ENCODE data around the gene ADAM30. TPM values are rescaled to one million over a fixed set of nuclear protein-coding genes. Genes with fewer than 3 reads are reported as not detected.

The ADAM30 gene
- total RNA-seq, 1 donor = not detected

DNA sequence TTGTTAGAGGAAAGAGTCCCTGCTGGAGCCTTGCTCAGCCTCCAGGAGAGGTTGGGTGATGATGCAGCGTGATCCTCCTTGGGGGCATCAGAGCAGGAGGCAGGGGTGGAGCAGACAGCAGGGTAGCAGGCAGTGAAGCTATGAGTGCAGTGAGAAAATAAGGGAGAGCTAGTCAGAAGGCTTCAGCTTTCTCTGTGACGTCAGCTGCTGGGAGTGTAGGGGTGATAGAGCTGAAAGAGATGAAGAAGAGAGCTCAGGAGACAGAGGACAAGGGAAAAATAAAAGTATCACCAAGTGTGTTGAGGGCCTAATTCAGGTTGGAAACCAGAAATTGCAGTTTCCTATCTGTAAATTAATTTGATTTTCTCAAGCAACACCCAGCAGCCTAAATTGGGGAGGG, 2.2 kb upstream of the ADAM30 start:
- no peak overlapping the region for H3K4me3 ChIP-seq (ENCODE audit: low read depth, low read length)
- no peak for DNase-seq (ENCODE audit: low read depth)
- no peak for TF ChIP-seq CTCF (IDR thresholded peaks at IDR 0.05; ENCODE audit: insufficient read depth, low read length)

- DNase-seq (ENCODE audit: low read depth) = no peak
- no peak overlapping the region for H3K4me3 ChIP-seq (ENCODE audit: low read depth, low read length)
- no peak for TF ChIP-seq CTCF (IDR thresholded peaks at IDR 0.05; ENCODE audit: insufficient read depth, low read length)
Measured at GRCh38 chr1:119895102-119895501, 1.2 kb downstream of the ADAM30 start.

DNA sequence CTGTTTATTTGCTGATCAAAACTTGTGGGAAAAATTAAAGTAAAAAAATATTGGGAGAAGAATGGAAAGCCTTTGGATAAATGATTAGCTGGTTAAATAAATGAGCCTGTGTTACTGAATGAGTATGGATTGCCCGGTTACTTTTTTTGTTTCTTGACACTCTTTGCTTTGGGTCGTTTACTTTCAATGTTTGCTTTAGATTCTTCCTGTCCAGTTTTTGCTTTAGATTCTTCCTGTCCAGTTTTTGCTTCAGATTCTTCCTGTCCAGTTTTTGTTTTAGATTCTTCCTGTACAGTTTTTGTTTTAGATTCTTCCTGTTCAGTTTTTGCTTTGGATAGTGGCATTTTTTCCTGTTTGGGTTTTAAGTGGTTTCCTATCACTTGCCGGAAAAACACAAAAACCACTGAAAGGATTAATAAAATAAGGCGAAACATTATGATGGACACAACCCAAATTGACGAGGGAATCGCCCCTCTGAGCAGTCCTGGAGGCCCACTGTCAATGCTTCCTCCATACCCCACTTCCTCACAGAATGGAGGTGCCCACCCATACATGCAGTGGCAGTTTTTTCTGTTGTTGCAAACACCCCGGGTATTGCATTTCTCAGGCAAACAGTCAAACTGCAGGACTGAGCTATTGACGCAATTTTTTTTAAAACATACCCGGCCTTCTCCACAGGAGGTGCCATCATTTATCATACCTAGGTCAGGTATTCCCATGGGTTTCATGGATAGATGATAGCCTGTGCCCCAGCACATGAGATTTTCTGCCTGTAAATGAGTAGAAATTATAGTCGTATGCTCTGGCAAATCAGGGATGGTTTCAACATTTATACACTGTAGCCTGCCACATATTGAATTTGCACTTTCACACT, 2.3 kb downstream of the ADAM30 start:
- no peak for TF ChIP-seq CTCF (IDR thresholded peaks at IDR 0.05; ENCODE audit: insufficient read depth, low read length)

GRCh38 chr1:119893238-119893791, 3.0 kb downstream of the ADAM30 start:
- TF ChIP-seq CTCF (IDR thresholded peaks at IDR 0.05; ENCODE audit: insufficient read depth, low read length) = no peak
- no peak overlapping the region for H3K4me3 ChIP-seq (ENCODE audit: low read depth, low read length)
- no peak for DNase-seq (ENCODE audit: low read depth)

More for the DNA sequence above, 2.3 kb downstream of the ADAM30 start:
- no peak overlapping the region for H3K4me3 ChIP-seq (ENCODE audit: low read depth, low read length)
- no peak for DNase-seq (ENCODE audit: low read depth)

- DNase-seq (ENCODE audit: low read depth) = no peak
- no peak for TF ChIP-seq CTCF (IDR thresholded peaks at IDR 0.05; ENCODE audit: insufficient read depth, low read length)
- no peak overlapping the region for H3K4me3 ChIP-seq (ENCODE audit: low read depth, low read length)
Measured at GRCh38 chr1:119891386-119891785, 4.9 kb downstream of the ADAM30 start.

DNA sequence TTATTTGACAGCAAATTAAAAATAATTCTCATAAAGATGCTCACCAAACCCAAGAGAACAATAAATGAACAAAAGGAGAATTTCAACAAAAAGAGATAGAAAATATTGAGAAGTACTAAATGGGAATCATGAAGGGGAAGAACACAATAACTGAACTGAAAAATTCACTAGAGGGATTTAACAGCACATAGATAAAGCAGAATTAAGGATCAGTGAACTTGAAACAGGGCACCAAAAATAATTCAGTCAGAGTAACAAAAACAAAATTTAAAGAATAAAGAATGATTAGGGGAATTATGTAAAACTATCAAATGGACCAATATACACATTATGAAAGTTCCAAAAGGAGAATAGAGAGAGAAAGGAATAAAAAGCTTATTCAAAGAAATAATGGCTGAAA, 7.8 kb downstream of the ADAM30 start:
- TF ChIP-seq CTCF (IDR thresholded peaks at IDR 0.05; ENCODE audit: insufficient read depth, low read length) = no peak
- no peak overlapping the region for H3K4me3 ChIP-seq (ENCODE audit: low read depth, low read length)
- DNase-seq (ENCODE audit: low read depth) = no peak
